Calu3 (cell line): ENCODE results near the gene HIRIP3. TPM values are rescaled to one million over a fixed set of nuclear protein-coding genes. Genes with fewer than 3 reads are reported as not detected.

Experiments
- BruUV-seq: library from RNA; stranded (reverse); fragments of 400-500 nt; replicated peaks from 2 replicates; lab custom pipeline; 2021; lab: Mats Ljungman, UMichigan
- CTCF ChIA-PET: fragments of 300-600 bp; sonication (Branson Sonifier 250); formaldehyde crosslinking; loops from one replicate; lab custom pipeline; 2022; ENCODE audit warnings: antibody characterized with exemption; lab: Charles Lee
- DNase-seq: peaks from one replicate; pipeline ENCODE4 v3.0.0; 2022
- H3K27ac Mint-ChIP-seq: one replicate; pipeline ENCODE4 v1.8.0; 2022; ENCODE audit warnings: mixed read lengths; ENCODE audit not compliant: unreplicated experiment
- H3K27me3 Mint-ChIP-seq: one replicate; pipeline ENCODE4 v1.8.0; 2022; ENCODE audit warnings: mixed read lengths; ENCODE audit not compliant: unreplicated experiment
- H3K36me3 Mint-ChIP-seq: one replicate; pipeline ENCODE4 v1.8.0; 2022; ENCODE audit warnings: mild to moderate bottlenecking, moderate library complexity, mixed read lengths; ENCODE audit not compliant: insufficient read depth, unreplicated experiment
- H3K4me1 Mint-ChIP-seq: one replicate; pipeline ENCODE4 v1.8.0; 2022; ENCODE audit warnings: mild to moderate bottlenecking, low read depth, mixed read lengths; ENCODE audit not compliant: unreplicated experiment
- H3K4me3 Mint-ChIP-seq: one replicate; pipeline ENCODE4 v1.8.0; 2022; ENCODE audit warnings: mild to moderate bottlenecking, low read depth, moderate library complexity, mixed read lengths; ENCODE audit not compliant: unreplicated experiment
- H3K9me3 Mint-ChIP-seq: one replicate; pipeline ENCODE4 v1.8.0; 2022; ENCODE audit warnings: low read depth, mixed read lengths; ENCODE audit not compliant: unreplicated experiment
- intact Hi-C: fragments of 100-400 bp; cut with micrococcal nuclease; formaldehyde crosslinking; loops from one replicate; pipeline ENCODE4 v1.10.0; 2022; ENCODE audit not compliant: unreplicated experiment
- total RNA-seq: library from RNA; stranded (reverse); gene quantifications from 2 replicates; pipeline ENCODE4 v1.2.3, GENCODE V29; 2022
- TF ChIP-seq, protein P1 (sequence below): fragments of 200-600 bp; IDR thresholded peaks from one replicate; pipeline ENCODE4 v1.8.0; 2022; ENCODE audit warnings: antibody characterized with exemption; ENCODE audit not compliant: unreplicated experiment

Gene HIRIP3
- total RNA-seq, 1 experiment from 2014 or later: 28.5 TPM

DNA sequence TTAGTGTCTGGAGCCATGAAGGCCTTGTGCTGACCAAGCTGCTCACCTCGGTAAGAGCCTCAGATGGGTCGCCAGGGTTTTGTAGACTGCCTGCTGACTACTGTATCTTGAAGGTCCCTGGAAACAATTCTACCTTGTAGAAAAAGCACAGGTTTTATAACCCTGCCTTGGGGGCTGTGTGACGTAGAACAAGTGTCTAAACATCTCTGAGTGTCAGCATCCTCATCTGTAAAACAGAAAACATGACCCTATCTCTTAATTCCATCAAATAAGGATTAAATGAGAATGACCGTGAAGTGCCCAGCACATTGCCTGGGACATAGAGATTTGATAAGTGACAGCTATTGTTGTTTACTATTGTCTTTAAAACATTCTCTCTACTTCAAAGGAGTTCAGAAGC, 27.2 kb downstream of the HIRIP3 start:
- Mint-ChIP-seq H3K27ac (no peak overlapping the region), H3K9me3 (no peaks in the 10 kb centered on the region), H3K36me3 (peaks cover 48% of the 10 kb centered on the region), H3K4me1 (peaks cover 2% of the 10 kb centered on the region), H3K4me3 (no peak overlapping the region), H3K27me3 (no peaks in the 10 kb centered on the region)
- no TSS peak for BruUV-seq
- intact Hi-C loops: no loop called here
- CTCF ChIA-PET: no interaction called here
- no peak for DNase-seq
- TF ChIP-seq, protein P1, sequence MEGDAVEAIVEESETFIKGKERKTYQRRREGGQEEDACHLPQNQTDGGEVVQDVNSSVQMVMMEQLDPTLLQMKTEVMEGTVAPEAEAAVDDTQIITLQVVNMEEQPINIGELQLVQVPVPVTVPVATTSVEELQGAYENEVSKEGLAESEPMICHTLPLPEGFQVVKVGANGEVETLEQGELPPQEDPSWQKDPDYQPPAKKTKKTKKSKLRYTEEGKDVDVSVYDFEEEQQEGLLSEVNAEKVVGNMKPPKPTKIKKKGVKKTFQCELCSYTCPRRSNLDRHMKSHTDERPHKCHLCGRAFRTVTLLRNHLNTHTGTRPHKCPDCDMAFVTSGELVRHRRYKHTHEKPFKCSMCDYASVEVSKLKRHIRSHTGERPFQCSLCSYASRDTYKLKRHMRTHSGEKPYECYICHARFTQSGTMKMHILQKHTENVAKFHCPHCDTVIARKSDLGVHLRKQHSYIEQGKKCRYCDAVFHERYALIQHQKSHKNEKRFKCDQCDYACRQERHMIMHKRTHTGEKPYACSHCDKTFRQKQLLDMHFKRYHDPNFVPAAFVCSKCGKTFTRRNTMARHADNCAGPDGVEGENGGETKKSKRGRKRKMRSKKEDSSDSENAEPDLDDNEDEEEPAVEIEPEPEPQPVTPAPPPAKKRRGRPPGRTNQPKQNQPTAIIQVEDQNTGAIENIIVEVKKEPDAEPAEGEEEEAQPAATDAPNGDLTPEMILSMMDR: no peak

DNA sequence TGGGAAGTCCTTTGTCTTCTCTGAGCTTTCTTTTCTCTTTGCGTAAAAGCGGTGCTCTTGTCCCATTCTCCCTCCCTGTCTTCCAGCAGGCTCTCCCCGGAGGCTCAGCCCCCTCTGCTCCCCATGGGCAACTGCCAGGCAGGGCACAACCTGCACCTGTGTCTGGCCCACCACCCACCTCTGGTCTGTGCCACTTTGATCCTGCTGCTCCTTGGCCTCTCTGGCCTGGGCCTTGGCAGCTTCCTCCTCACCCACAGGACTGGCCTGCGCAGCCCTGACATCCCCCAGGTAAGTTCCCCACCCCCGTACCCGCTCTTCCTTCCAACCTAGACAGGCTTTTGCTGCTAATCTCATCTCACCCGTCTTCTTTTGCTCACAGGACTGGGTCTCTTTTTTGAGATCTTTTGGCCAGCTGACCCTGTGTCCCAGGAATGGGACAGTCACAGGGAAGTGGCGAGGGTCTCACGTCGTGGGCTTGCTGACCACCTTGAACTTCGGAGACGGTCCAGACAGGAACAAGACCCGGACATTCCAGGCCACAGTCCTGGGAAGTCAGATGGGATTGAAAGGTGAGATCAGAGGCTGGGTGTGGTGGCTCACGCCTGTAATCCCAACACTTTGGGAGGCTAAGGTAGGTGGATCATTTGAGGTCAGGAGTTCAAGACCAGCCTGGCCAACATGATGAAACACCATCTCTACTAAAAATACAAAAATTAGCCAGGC, 32.2 kb downstream of the HIRIP3 start:
- H3K27ac Mint-ChIP-seq: peak overlapping the region; percentile 92

GRCh38 chr16:29962344-29962994, 32.9 kb downstream of the HIRIP3 start:
- no peaks in the 10 kb centered on the region for H3K9me3 Mint-ChIP-seq
- peaks cover 11% of the 10 kb centered on the region for H3K4me1 Mint-ChIP-seq
- TF ChIP-seq, protein P1: no peak
- CTCF ChIA-PET: interaction anchor here (0.7 to 2.2 kb wide), 9 partner anchors 11 to 122 kb away, joined by 3 to 19 read pairs (median 7); partner anchors contain the start of genes ASPHD1, SEZ6L2 and TAOK2
- TSS peak; percentile 70 for BruUV-seq
- peak overlapping the region; percentile 82 for H3K4me3 Mint-ChIP-seq
- peak overlapping the region; percentile 92 for H3K27ac Mint-ChIP-seq
- H3K36me3 Mint-ChIP-seq: peaks cover 39% of the 10 kb centered on the region
- H3K27me3 Mint-ChIP-seq: no peaks in the 10 kb centered on the region
- intact Hi-C loops: no loop called here
- no peak for DNase-seq

More for the DNA sequence above, 32.2 kb downstream of the HIRIP3 start:
- Mint-ChIP-seq H3K9me3 (no peaks in the 10 kb centered on the region), H3K4me1 (peaks cover 11% of the 10 kb centered on the region), H3K36me3 (peaks cover 43% of the 10 kb centered on the region), H3K27me3 (no peaks in the 10 kb centered on the region), H3K4me3 (peak overlapping the region; percentile 82)
- intact Hi-C loops: no loop called here
- CTCF ChIA-PET: interaction anchor here (2.0 to 2.2 kb wide), 3 partner anchors 10 to 47 kb away, joined by 12 to 19 read pairs (median 17); partner anchors contain the start of gene TAOK2
- BruUV-seq: no TSS peak
- DNase-seq: no peak
- TF ChIP-seq, protein P1: no peak

DNA sequence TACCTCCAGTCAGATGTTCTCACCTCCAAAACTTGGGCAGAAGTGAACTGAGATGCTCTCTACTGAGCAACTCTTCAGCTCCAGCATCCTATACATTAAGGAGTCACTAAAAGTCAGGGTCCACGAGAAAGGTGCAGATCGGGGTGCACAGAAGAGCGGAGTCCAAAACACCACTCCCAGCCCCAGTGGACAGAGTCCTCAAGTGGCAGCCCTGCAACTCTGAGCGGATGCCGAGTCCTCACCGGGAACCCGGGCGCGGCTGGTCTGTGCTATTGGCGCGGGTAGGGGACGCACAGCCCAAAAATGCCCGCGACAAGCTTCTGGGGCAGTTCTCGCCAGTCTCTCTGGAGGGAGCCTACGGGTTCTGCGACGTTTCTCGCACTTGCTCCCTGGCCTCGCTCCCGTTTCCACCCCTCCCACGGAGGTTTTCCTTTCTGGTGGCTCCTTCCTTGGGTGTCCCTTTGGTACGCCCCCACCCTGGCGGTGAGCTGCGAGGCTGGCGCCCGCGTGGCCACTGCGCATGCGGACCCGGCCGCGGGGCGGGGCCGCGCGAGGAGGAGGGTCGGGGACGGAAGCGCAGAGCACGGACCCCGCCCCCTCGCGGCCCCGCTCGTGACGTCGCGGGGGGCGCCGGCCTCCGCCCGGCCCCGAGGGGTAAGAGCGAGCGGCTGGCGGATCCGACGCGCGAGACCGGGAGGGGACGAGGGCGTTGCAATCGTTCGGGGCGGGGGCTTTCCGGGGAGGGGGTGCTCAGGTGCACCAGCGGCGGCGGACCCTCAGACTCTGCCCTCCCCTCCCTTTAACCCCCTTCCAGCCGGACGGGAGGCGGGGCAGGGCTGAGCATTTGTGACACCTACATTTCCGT, 33.7 kb downstream of the HIRIP3 start, which contains the start of gene TMEM219:
Gene TMEM219, plus strand, starts transcription at position 601 of the 865 bp plus-strand sequence. CDS start 1,065 bp downstream, outside the sequence.
- BruUV-seq: TSS peak; percentile 84
- peak; percentile 98 for DNase-seq
- TF ChIP-seq, protein P1: peak; percentile 72
- Mint-ChIP-seq H3K4me3 (peak within 1 kb of the TSS; percentile 82), H3K4me1 (peaks cover 11% of the 10 kb centered on the region), H3K27ac (peak within 1 kb of the TSS; percentile 92), H3K9me3 (no peaks in the 10 kb centered on the region), H3K27me3 (no peaks in the 10 kb centered on the region), H3K36me3 (peaks cover 37% of the 10 kb centered on the region)
- intact Hi-C loops: no loop called here
- CTCF ChIA-PET: interaction anchor here (0.7 to 2.2 kb wide), 9 partner anchors 11 to 122 kb away, joined by 3 to 19 read pairs (median 7); partner anchors contain the start of genes ASPHD1, SEZ6L2 and TAOK2
